Umbilical cord (tissue), 2 donors: Measurements from ENCODE around the gene AP1S1. TPM values are rescaled to one million over a fixed set of nuclear protein-coding genes. Genes with fewer than 3 reads are reported as not detected.
"Not testable (repeated sequence)": the region's sequence is repeated elsewhere in the genome, so short reads cannot be mapped to it uniquely, and the experiment has no call there.

Experiments used
- DNase-seq: peaks from one replicate; pipeline ENCODE4 v3.0.0-alpha.2; 2015; ENCODE audit warnings: low spot score
- total RNA-seq: library from RNA; depleted of rRNA; stranded (reverse); fragments of >200 nt; gene quantifications from one replicate; pipeline ENCODE4 v1.2.3, GENCODE V29; 2014; ENCODE audit warnings: low replicate concordance; ENCODE audit not compliant: insufficient read depth

AP1S1 gene
- total RNA-seq, 1 donor from 2014 or later, result 43.6 TPM

DNA sequence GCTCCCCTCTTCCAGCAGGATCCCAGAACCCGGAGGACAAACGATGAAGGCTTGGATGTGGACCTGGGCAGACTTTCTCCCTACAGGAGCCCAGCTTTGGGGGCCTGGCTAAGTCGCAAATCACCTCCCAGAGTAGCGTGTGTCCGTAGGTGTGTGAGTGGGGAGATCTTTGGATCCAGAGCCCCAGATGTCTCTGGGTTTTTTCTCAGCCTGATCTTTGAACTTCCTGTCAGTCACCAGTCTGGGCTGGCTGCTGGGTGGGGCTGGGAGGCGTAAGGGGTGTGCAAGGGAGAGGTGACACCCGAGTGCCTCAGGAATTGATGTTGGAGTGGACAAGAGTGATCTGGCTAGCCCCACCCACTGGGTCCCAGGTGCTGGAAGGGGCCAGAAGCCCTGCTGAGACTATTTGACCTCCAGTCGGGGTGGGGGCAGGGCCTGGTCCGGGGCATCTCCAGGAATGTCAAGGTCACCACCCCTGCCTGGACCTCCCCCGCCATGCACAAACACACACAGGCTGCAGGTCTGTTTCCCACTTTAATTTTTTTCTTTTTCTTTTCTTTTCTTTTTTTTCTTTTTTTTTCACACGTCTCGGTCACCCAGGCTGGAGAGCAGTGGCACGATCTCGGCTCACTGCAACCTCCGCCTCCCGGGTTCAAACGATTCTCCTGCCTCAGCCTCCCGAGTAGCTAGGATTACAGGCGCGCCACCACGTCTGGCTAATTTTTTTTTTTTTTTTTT lies 46.8 kb downstream of the AP1S1 start, which contains the start of gene MOGAT3:
MOGAT3 (minus strand) TSS at position 175 of the 738 bp plus-strand sequence. CDS start 182 bp downstream, outside the sequence.
- no peak for DNase-seq

DNA sequence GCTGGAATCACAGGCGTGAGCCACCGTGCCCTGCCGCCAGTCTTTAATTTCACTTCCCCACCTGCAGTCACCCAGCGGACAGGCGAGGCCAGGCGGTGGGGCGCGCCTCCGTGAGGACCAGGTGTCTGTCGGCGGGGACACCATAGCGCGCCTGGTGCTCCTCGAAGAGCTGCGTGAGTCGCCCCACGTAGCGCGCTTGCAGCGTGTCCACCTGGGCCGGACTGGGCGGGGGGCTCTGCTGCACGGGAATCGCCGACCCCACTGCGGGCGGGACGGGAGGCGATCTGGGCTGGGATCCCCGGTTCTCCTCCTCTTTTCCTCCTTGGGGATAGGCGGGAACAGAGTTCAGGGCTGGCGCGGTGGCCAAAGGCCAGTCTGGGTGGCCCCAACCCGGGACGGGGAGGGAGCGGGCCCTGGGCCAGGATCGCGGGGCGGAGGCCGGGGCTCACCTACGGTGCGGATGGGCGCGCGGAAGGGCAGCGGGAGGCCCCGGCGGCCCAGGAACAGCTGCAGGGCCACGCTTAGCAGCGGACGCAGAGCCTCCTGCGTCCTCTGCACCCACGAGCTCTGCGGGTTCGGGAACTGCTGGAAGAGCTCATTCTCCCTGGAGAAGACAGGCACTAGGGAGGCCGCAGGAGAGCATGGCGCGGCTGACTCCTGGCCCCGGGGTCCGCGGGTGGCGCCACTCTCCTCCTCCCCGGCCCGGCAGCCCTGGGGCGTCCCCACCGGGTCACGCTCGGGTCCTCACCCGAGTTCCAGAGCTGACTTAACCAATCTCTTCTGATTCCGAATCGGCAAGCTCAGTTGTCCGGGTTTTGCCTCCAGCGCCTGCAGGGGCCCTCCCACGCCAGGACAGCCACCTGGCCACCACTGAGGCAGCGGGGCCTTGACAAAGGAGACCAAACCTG lies 47.7 kb downstream of the AP1S1 start:
- DNase-seq, result no peak

DNA sequence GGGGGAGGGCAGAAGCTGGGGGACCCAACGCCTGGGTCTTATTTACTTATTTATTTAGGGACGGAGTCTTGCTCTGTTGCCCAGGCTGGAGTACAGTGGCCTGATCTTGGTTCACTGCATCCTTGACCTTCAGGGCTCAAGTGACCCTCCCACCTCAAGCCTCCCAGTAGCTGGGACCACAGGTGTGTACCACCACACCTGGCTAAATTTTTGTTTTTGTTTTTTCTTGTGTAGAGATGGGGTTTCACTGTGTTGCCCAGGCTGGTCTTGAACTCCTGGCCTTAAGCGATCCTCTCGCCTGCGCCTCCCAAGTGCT lies 48.3 kb downstream of the AP1S1 start:
- no peak for DNase-seq

DNA sequence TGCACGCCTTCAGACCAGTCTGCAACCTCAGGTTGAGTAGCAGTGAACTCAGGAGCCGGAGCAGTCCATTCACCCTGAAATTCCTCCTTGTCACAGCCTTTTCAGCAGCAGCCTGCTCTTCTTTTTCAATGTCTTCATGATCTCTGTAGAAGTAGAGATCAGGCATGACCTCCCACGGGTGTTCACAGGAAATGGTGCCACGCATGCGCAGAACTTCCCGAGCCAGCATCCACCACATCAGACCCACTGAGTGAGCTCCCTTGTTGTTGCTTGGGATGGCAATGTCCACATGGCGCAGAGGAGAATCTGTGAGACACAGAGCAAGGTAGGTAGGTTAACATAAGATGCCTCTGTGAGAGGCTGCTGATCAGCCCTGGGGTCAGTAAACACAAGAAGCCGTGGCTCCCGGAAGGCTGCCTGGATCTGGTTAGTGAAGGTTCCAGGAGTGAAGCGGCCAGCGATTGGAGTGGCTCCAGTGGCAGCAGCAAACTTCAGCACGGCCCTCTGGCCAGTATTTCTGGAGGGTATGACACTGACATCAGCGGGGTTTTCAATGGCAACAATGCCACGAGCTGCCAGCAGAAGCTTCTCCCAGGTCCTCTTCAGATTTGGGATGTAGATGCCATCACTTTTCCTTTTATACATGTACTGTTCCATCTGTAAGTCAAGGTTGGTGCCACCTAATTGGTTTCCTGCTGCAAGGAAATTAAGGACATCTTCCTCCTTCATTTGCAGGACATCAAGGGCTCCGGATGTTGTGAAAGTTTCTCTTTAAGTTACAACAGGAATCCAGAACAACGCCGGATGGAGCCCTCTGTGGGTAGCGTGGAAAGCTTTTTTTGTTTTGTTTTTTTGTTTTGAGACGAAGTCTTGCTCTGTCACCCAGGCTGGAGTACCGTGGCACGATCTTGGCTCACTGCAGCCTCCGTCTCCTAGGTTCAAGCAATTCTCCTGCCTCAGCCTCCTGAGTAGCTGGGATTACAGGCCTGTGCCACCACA lies 49.8 kb downstream of the AP1S1 start:
- DNase-seq, result not testable (repeated sequence)

DNA sequence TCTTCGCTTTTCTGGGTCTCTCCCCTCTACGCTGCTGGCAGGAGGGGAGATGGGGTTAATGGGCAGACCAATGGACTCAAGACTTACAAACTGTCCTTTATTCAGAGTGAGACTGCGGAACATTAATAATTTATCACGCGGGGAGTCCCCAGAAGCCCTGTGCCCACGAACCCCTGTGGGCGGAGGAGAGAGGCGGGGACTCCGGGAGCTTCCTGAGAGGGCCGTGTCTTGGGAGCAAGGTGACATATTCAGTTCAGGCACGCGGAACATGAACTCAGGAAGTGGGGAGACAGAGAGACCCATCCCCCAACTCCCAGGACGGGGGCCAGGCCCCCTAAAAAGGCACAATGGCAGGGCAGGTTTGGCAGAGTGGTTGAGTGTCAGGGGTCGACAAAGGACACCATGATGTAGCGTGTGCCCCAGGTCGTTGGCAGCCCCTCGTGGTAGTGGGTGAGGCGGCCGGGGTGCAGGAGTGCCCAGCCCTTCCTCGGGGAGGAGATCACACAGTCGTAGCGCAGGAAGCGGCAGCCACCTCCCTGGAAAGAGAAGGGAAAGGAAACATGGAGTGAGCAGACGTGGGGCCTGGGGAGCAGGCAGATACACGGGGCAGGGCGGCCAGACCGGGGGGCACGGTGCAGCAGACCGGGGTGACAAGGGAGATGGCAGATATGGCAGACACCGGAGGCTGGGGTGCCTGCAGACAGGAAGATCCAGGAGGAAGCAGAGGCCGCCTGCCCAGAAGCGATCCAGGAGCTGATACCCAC lies 51.8 kb downstream of the AP1S1 start:
- DNase-seq, result no peak

DNA sequence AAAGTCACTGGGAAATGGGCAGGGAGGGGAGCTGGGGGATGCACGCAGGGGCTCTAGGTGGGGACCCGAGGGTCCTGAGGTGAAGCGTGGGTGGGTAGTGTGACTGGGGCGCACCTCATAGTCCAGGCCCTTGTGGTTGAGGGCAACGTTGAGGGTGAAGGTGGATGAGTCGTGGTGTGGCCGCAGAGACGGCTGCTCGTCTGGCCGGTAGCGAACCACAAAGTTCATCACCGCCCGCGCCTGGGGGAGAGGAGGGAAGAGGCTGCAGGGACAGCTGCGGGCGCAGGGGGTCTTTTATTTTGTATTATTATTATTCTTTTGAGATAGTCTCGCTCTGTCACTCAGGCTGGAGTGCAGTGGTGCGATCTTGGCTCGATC lies 52.4 kb downstream of the AP1S1 start:
- DNase-seq, result no peak

DNA sequence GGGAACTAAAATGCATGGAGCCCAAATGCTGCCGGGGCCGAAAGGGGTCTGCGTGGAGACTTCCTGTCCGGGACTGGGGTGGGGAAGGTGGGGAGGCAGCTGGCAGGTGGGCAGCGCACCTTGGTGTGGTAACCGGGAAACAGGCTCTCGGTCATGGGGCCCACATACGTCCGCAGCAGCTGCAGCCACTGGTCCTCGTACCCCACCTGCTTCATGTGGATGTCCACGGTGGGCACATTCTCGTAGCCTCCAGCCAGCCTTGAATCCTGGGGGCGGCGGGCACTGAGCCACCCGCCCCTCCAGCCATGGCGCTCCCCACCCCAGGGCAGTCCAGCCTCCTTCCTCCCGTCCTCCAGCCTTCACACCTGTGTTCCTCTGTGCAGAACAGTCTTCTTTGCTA lies 53.2 kb downstream of the AP1S1 start:
- no peak for DNase-seq

DNA sequence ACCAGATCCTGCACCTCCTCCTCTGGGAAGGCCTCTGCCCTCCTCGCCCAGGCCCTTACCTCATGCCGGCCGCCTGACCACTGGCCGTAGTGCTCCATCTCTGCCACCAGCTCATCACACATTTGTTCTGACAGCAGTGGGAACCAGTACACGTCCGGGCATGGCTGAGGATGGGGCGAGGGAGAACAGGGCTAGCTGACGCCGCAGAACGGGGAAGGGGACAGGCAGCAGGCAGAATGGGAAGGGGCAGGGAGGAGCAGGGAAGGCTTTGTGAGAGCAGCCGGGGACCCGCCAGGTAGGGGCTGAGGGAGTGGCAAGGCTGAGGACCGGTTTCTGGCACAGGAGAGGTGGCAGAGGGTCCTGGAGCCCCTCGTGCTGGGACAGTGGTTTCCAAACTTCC lies 54.5 kb downstream of the AP1S1 start:
- no peak for DNase-seq

DNA sequence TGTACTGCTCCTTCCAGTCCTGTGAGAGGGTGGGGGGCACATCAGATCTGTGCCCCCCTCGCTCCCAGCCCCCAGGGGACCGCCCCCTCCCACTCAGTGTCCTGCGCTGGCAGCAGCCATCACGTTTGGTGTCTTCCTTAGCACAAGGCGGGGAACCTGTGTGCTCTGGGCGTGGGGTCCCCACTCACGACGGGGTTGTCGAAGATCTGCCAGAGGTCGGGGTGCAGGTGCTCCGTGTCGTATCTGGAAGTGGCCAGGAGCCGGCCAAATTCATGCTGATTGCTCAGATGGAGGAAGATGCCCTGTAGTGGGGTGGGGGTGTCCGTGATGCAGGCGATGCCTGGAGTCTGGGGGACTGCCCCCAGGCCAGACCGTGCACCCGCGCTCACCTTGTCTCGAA lies 55.9 kb downstream of the AP1S1 start:
- no peak for DNase-seq

Other genes starting within 250 kb of the AP1S1 start
- 2.2 TPM for gene MUC3A, start 204.9 kb upstream of the AP1S1 start, total RNA-seq
- 2.9 TPM for gene MUC12, start 184.9 kb upstream of the AP1S1 start, total RNA-seq
- 1.7 TPM for gene MUC17, start 134.4 kb upstream of the AP1S1 start, total RNA-seq
- gene TRIM56, start 69.0 kb upstream of the AP1S1 start, total RNA-seq, result 22.4 TPM
- gene SERPINE1, start 27.4 kb upstream of the AP1S1 start, total RNA-seq, result 152 TPM
- gene VGF, start 11.1 kb downstream of the AP1S1 start, total RNA-seq, result not detected
- gene NAT16, start 25.8 kb downstream of the AP1S1 start, total RNA-seq, result 1.2 TPM
- 3.9 TPM for gene MOGAT3, start 46.6 kb downstream of the AP1S1 start, total RNA-seq
- 32.7 TPM for gene PLOD3, start 63.1 kb downstream of the AP1S1 start, total RNA-seq
- 56.3 TPM for gene ZNHIT1, start 63.7 kb downstream of the AP1S1 start, total RNA-seq
- 7.5 TPM for gene CLDN15, start 83.3 kb downstream of the AP1S1 start, total RNA-seq
- gene FIS1, start 90.6 kb downstream of the AP1S1 start, total RNA-seq, result 179 TPM
- gene IFT22, start 167.3 kb downstream of the AP1S1 start, total RNA-seq, result 11.3 TPM
- gene COL26A1, start 208.4 kb downstream of the AP1S1 start, total RNA-seq, result 1.4 TPM